Stimulated activated CD4-positive, alpha-beta T cell treated with anti-CD3 and anti-CD28 coated beads, Interleukin-12 subunit alpha, Interleukin-12 subunit beta, amount 100 ng/mL, for 48 hours (primary cell): ENCODE results near the gene CCDC126.
"Not testable (repeated sequence)": the region's sequence is repeated elsewhere in the genome, so short reads cannot be mapped to it uniquely, and the experiment has no call there.

ENCODE experiments used
- DNase-seq, 3 donors: peaks; one replicate each; pipeline ENCODE4 v3.0.0-alpha.2; 2020; ENCODE audit warnings: low read depth in 2 of 3, low spot score in 1 of 3

Gene CCDC126, protein sequence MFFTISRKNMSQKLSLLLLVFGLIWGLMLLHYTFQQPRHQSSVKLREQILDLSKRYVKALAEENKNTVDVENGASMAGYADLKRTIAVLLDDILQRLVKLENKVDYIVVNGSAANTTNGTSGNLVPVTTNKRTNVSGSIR

DNA sequence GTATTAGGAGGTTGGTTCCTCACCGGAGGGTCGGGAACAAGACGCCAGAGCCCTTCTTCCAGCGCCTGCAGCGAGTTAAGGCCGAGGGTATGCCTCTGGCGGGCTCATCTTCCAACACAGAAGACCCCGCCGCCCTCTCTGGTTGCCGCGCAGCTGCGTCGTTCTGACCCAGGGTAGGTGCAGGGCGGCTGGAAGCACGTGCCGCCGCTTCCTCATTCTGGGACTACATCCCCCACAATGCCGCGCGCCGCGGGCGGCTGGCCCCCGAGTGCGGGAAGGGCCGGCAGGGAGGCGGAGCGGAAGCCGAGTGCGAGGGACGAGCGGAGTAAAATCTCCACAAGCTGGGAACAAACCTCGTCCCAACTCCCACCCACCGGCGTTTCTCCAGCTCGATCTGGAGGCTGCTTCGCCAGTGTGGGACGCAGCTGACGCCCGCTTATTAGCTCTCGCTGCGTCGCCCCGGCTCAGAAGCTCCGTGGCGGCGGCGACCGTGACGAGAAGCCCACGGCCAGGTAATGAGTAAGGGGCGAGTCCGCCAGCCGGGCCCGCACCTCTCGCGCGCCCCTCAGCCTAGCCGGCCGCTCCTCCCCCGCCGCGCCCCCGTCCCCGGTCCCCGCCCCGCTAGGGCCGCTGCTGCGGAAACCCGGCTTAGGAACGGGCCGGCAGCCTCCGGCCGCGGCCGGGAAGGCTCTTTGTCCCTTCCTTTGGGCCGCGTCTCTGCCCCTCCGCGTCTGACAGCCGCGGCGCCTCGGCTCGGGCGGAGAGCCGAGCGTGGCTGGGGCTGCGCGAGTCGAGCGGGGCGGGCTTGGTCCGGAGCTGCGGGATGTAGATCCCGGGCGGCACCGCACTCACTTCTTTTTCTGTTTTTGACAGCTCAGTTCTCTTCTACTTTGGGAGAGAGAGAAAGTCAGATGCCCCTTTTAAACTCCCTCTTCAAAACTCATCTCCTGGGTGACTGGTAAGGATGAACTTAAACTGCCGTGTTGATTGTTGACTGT is at the start of gene CCDC126:
Gene CCDC126, plus strand, starts transcription at position 289 of the 998 bp plus-strand sequence. CDS start 13,934 bp downstream, outside the sequence.
- DNase-seq: peak; percentile 65 to 81 (median 71)

DNA sequence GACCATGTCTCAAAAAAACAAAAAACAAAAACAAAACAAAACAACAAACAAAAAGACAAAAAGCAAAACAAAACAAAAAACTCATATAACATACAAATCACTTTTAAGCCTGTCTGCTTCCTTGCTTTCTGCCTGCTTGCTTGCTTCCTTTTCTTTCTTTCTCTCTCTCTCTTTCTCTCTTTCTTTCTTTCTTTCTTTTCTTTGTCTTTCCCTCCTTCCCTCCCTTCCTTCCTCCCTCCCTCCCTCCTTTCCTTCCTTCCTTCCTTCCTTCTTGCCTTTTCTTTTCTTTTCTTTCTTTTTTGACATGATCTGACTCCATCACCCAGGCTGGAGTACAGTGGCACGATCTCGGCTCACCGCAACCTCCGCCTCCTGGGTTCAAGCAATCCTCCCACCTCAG is 49.5 kb upstream of the CCDC126 start:
- DNase-seq: no peak

DNA sequence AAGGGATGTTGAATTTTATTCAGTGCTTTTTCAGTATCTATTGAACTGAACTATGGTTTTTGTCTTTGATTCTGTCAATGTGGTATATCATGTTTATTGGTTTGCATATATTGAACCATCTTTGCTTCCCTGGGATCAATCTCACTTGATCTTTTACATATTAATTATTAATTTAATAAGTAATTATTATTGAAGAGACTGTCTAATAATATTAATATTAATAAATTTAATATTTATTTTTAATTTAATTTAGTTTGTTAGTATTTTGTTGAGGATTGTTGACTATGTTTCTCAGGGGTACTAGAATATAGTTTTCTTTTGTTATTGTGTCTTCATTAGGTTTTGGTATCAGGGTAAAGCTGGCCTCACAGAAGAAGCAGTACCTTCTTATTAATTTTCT is 38.9 kb upstream of the CCDC126 start:
- DNase-seq: no peak

DNA sequence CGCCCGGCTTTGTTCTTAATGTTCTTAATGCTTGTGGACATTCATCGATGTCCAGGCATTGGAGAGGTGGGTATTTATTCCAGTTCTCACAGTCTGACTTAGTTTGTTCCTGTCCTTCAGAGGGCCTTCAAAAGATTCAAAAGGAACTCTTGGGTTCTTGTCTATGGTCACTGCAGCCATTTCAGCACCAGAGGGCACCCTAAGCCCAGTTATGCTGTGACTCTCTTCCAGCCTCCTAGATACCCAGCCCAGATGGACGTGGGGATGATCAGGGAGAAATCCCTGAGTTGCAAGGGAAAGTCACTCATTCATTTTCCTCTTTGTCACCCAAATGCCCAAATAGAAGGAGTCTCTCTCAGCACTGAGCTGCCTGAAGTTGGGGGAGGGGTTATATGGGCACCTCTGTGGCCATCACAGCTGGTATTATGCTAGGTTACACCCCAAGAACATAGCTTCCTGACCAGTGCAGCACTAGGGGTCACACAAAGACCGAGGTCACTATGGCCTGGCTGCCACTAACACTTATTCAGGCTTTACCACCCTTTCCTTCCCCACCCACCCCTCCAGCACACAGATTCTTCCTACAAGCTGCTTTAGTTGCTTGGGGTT is 26.5 kb upstream of the CCDC126 start:
- DNase-seq: peak; percentile 37 to 76 (median 62)

DNA sequence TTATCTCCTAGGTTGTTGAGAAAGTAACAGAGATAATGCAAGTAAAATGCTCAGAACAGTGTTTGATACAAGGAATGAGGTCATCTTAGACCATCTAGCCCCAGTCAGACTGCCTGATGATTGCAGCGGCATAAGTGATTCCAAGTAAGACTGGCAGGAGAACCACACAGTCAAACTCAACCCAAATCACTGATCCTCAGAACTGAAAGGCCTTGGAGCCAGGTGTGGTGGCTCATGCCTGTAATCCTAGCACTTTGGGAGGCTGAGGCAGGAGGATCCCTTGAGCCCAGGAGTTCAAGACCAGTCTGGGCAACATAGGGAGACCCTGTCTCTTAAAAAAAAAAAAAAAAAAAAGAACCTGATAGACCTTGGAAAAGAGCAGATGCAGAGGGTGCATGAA is 15.2 kb upstream of the CCDC126 start:
- DNase-seq: not testable (repeated sequence)

DNA sequence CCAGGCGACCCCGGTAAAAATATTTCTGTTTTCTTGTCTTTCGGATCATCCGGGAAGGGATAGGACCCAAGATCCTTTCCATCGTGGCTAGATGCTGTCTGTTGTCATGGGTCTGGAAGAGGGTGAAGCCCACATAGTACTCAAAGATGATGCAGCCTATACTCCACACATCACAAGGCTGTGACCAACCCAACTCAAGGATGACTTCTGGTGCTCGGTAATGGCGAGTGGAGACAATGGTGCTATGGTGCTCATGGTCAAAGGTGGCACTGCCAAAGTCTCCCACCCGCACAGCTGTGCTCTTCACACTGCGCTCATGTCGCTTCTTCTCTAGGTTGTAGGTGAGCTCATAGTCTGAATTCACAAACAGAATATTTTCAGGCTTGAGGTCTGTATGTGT is 11.9 kb upstream of the CCDC126 start:
- DNase-seq: not testable (repeated sequence)

DNA sequence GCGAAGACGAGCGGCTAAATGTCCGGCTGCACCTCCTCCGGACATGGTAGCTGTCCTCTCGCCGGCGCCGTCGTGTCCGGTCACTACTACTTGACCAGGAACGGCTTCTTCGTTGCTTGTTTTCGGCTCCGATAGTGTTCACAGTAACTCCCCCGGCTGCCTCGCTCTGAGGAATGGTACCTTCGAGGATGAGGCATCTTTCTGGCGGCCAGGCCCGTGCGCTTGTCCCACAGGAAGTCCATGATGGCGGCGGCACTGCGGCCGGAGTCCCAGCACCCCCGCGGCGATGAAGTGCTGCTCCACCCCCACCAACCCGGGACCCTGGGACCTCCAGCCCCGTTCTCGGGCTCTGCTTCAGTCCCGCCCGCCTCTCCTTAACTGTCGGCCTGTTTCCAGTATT is 11.0 kb upstream of the CCDC126 start:
- DNase-seq: no peak

DNA sequence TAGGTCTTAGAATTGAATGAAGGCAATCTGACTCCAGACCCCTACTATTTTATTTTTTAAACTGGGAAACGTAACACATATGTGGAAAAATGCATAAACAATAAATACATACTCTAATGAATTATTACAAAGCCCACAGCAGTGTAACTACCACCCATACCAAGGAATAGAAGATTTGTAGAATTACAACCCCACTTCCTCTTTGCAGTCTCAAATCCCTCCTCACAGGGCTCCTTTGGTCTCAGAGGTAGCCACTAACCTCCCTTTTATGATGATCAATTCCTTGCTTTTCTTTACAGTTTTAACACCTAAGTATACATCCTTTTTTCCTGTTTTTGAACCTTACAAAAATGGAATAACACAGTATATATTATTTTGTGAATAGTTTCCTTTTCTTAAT is 6.7 kb upstream of the CCDC126 start:
- DNase-seq: no peak

DNA sequence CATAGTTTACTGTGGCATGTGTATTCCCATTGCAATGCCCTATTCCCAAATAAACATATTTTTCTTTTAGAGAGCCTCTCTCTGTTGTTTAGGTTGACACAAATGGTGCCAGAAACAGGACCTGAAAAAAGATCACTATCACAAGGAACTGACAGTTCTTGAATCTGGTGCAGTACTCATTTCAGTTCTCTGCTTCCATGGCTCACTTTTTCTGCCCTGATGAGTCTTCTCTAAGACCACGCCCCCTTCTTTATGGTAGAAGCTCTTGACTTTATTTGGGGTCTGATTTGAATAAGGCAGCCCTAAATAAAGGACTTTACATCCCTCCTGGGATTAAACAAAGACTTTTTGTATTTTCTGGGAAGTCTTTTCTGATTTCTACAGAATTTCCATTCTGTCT is 3.5 kb upstream of the CCDC126 start:
- peak in 1 of 3 donors; percentile 34 for DNase-seq

DNA sequence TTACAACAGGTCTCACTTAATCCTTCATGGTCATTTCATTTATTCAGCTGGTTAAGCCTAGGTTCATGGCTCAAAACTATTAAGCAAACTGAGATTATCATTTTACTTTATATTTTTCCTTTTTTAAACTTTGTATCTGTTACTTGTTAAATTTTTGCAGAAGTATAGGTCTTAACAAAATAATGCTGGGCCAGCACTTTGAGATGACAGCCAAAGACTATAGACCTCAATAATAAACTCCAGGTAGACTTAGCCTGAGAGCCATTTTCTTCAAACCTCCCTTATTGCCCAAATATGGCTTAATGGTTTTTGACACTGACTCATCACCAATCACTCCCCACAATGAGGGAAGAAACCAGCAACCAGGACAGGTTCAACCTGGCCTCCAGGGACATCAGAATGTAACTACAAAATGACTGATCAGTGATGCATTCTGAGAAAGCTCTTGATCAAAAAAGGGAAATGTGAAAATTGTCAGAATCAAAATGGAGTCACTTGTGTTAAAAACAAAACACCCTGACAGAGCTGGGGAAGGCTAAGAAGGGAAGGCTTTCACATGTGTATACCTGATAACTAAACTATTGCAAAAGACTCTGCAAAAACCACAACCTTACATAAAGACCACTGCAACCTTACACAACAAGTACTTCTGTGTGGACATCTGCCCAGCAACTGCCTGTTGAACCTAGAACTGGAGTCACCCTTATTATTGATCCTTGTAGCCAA is 2.1 kb upstream of the CCDC126 start:
- peak; percentile 33 to 52 (median 48) for DNase-seq

DNA sequence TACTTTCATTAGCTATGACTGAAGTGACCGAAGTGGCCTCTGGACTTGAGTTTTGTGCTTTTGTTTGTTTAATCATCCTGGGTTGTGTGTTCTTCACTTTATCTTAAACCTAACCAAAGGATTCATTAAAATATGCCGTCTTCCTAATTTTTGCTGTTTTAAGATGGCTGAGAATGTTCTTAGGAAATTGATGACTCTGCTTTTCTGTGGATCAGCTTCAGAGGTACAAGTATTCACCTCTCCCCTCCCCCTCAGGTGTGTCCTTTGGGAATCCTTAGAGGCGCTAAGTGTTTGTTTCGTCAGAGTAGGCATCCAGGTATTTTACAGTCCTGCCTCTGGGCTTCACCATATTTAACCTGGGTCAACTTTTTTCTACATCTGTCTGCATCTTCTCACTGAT is 1.1 kb downstream of the CCDC126 start:
- no peak for DNase-seq

DNA sequence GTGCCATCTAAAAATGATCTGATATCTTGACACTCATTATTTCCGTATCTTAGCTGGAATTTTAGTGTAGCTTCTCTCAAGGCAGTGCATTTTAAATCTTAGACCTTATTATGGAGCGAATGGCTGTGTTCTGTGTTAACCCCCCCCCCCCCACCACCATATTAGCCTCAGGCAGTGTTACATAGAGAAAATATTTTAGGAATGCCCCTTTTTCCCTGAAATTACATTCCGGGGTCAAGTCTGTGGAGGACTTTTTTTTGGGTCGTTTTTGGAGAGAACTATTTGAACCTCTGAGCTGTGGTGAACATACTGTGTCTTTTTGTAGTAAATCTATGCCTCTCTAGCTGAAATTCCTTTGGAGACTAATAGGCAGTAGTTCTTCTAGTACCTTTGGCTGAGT is 3.1 kb downstream of the CCDC126 start:
- DNase-seq: no peak

DNA sequence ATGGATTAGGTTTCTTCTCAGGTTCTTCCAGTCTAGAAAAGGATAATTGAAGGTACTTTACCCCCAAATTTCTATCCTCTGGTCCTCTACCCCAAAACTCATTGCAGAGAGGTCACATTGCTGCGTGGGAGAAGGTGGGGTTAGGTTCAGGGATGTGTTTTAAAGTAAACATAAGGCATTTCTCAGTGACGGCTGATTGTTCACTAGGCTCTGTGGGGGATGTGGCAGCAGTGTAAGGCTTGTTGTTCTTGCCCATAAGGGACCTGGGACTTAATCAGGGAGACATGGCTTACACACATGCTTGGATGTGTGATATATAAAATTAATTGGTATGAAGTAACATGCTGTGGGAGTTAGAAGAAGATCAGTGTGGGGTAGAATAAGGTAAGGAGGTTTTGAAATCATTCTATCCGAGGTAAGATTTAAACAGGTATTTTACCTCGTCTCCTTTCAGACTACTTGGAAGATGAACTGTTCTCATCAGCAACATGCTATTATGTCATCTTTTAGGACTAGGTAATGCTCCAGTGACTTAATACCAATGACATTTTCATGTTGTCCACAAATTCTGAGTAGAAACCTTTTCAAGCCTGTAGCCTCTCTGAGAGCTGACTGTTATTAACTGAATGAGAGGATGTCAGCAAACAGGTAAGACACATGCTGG is 6.6 kb downstream of the CCDC126 start:
- DNase-seq: no peak

DNA sequence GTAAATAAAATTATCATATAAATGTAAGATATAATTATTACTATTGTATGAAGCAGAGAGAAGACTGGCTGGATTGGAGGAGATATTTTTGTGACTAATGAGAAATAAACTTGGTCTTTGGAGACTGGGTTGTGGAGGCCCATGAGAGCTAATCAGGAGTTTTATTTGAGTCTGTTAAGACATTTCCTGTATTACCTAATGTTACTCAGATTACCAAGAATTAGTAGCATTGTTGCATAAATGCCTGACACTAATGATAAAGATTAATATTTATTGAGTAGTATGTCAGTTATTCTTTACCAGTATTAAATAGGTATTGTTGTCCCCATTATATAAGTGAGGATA is 7.1 kb downstream of the CCDC126 start:
- DNase-seq: no peak

DNA sequence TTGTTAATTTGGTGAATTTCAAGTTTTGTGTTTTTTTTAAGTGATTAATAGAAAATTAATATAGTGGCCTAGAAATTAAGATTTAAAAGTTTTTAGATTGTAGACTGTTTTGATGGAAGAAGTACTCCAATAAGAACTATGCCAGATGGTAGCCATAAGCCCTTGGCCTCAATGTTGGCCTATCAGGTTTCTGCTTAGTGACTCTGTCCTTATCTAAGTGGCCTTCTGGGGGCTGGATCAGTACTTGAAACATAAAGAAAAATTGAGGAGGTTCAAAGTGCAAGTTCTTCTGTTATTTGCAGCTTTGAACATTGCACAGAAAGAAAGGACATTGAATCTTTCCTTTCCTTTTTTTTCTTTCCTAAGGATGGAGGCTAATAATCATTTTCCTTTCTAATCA is 9.9 kb downstream of the CCDC126 start:
- DNase-seq: no peak

DNA sequence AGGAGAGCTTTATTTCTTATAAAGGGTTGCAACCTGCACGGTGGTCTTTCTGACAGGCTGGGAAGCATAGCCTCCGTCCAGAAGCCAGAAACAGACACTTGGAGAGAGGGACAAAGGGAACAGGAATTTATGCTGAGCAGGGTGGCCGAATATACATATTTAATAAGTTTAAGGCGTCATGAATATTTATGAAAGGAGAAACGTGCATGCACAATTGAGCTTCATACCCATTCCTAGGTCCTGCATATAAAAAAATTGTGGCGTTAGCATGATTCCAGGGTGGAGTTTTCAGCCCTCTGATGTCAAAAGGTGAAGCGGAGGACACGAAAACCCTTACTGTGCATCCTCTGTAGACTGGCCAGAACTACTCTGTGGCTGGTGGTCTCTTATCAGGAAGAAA is 10.7 kb downstream of the CCDC126 start:
- DNase-seq: no peak

DNA sequence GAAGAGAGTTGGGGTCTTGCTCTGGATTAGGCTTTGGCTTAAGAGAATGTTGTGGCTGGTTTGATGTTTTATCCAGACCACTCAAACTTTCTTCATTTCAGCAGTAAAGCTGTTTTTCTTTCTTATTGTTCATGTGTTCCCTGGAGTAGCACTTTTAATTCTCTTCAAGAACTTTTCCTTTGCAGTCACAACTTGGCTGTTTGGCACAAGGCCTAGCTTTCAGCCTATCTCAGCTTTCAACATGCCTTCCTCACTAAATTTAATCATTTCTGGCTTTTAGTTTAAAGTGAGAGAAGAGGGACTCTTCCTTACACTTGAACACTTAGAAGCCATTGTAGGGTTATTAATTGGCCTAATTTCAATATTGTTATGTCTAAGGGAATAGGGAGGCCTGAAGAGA is 18.1 kb downstream of the CCDC126 start:
- no peak for DNase-seq

DNA sequence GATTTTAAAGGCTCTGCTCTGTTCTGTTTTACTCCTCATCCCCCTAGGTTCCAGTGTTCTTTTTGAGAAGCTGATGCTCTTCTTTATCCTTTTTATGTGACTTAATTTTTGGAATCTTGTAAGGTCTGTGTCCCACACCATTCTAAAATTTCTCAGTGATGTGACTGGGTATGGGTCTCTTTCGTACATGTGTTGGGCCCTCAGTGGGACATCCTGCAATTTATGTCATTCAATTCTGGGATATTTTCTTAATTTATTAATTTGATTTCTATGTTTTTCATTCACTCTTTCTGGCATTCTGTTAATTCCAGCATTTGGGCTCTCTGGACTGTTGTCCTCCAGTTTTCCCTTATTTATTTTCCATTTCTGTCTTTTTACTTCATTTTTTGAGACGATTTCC is 19.4 kb downstream of the CCDC126 start:
- no peak for DNase-seq

DNA sequence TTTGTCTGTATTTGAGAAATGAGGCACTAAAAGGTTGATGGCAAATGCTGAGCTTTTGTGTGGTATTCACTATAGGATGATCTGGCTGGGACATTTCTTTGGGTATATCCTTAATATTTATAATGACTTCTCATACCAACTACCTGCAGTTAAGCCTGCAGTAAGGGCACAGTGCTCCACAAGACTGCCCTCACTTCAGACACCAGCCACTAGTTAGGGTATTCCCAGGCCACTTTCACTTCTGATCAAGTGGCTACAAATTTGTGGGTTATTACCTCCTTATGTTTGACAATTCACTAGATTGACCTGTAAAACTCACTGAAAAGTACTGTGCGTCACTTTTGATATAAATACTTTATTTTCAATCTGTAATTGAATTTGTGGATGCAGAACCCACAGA is 20.3 kb downstream of the CCDC126 start:
- DNase-seq: no peak

DNA sequence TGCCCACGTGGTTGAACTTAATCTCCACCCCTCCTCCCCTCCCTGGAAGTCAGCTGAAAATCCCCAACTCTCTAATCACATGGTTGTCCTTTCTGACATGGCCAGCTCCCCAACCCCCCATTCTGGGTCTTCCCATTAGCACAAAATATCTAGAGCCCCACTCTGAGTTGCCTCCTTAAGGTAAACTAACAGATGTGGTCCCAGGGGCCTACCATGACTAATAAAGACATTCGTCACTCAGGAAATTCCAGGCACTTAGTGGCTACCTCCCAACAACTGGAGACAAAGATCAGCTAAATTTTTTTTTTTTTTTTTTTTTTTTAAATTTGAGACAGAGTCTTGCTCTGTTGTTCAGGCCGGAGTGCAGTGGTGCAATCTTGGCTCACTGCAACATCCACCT is 21.1 kb downstream of the CCDC126 start:
- no peak for DNase-seq

DNA sequence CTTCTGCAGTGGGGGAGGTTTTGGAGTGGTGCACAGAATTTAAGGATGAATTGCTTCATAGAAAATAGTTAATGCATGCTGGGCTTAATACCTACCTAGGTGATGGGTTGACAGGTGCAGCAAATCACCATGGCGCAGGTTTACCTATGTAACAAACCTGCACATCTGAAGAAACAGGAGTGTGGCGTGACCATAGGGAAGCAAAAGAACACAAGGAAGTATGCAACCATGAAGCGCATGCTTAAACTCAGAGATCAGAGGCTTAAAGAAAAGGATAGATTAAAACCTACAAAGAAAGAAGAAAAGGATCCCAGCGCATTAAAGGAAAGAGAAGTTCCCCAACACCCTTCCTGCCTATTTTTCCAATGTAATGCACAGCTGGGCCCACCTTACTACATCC is 22.0 kb downstream of the CCDC126 start:
- DNase-seq: no peak
